GM21619 (cell line): ENCODE measurements around the gene TENT5A.

ENCODE experiments used
- ATAC-seq: cut with Tn5 transposase; IDR thresholded peaks from one replicate; pipeline ENCODE4 v1.9.1; 2021; ENCODE audit not compliant: unreplicated experiment

Gene TENT5A

DNA sequence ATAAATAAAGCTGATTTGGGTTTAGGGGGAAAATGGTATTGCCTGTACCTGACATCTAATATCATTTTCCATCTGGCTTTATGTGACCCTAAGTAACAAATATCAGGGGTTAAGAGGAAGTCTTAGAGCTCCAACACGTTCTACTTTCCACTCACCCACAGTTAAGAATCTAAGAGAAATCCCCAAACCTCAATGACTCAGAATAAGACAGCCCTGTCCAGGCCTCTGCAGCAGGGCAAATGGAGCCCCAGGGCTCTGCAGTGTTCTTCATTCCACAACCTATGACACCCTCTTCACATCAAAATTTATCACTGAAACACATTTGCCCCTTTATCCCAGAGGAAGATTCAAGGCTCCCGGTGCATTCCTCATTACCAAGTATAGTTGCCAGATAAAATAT lies 20.3 kb upstream of the TENT5A start:
- ATAC-seq = peak; percentile 99

DNA sequence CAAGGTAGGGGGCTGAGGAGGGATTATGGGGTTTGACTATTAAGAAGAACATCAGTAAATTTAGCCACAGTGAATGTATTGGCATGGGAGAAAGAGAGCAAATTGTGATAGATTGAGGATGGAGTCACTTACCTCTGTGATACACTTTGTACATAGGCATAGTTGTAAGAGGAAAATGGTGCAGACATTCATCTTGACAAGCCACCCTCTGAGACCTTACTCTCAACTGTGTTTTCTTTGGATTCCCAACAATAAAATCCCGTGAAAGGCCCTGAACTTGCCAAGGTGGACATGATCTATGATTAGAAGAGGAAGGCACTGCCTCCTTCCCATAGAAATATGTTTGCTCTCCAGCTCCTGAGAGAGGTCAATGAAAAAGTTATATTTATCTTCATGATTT lies 18.6 kb upstream of the TENT5A start:
- no peak for ATAC-seq

DNA sequence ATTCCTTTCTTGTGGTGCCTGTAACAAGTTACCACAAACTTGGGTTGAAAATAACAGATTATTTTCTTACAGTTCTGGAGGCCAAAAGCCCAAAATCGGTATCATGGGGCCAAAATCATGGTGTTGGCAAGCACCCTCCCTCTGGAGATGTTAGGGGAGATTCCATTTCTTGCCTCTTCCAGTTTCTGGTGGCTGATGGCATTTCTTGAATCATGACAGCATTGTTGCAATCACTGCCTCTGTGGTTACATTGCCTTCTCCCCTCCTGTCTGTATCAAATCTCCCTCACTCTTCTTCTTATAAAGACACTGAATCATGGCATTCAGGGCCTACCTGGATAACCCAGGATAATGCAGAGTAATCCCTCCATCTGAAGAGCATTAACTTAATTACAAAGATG lies 17.9 kb upstream of the TENT5A start:
- no peak for ATAC-seq

DNA sequence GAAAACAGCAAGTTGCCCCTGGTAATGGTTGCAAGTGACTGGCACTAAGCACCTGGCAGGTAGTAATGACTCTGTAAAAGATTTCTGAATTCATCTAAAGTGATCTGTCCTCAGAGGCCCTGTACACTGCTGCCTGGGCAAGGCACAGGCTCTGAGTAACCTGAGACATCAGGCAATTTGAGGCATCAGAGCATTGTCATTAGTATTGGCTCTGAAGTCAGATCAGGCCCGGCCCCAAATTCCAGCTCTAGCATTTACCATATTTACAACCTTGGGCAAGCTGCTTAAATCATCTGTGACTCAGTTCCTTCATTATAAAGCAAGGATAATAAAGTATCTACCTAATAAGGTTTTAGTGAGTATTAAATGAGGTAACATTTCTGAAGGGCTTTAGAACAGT lies 17.3 kb upstream of the TENT5A start:
- no peak for ATAC-seq

DNA sequence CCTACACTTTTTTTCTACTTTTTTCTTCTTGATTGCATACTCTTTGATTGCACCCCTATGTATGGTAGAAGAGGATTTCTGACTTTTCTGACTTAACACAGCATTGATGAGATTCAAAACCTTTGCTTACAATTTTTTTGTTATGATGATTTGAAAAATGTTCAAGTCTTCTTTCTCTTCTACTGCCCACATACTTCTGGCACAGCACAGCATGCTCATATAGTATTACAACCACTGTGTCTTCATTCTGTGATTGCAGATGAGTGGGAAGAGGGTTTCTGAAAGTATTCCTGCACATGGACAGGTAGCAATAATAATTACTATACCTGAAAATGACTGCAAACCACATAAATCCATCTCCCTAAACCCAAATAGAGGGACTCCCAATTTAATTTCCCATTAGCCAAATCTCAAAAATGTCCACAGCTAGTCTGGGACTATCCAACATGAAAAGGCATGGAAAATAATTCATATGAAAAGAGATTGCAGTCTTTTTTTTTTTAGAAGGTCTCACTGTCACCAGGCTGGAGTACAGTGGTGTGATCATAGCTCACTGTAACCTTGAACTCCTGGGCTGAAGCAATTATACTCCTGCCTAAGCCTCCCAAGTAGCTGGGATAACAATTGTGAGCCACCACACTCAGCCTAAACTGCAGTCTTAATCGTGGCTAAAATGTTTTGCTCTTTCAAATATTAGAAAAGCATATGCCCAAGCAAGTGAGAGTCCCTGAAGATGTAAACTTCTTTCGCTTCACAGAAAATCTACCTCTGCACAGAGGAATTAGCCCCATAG lies 15.9 kb upstream of the TENT5A start:
- ATAC-seq = no peak

DNA sequence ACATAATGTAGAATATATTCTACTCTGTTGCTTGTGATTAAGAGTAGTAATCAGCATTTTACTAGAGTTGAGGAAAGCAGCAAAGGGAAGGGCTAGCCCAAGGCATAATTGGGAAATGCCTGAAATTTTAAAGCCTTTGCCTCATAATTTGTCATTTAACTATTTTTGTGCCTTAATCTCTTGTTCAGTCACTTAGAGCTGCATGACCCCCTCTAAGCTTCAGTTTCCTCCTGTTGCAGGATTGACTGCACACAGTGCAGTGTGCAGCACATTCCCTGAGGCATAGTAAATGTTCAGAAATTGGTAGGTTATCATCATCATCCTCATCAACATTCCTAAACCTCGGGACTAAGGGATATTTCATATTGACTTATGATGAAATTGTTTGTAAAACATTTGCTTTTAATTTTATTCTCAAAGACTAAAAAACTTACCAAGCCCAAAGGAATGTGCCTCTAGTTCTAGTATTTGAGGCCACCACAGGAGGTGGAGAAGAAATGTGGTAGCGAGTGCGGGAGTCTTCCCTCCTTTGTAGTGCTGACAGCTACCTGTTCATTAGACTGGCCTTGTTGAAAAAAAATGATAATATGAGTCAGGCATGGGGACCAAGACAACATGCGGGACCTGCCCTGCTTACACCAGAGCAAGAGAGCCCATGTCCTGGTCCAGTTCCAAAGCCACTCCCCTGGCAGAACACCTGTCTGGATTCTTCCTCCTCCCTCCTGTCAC lies 14.8 kb upstream of the TENT5A start:
- ATAC-seq = no peak

DNA sequence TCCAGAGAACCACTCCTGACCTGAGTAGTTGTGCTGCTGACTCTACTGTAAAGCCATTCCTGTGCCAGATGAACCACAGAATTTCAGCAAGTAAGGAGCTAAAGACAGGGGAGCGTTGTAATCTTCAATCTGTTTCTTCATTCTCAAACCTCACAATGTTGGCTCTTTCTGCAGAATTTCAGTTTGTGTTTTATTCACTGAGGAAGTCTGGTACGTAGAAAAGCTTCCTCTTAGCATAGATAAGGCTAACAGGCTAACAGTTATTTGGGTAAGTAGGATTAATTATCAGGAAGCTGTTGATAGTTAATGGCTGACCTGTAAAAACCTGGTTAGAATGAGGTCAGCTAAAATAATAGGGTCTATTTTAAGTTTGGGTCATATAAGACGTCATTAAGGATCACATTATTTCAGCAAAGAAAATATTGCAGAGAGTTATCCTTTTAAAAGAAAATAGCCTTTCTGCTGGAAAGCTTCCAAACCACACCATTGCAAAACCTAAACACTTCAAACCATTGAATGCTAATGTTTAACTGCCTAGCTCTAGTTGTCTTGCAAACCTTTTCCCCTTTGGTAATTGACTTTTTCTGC lies 14.1 kb upstream of the TENT5A start:
- peak; percentile 72 for ATAC-seq

DNA sequence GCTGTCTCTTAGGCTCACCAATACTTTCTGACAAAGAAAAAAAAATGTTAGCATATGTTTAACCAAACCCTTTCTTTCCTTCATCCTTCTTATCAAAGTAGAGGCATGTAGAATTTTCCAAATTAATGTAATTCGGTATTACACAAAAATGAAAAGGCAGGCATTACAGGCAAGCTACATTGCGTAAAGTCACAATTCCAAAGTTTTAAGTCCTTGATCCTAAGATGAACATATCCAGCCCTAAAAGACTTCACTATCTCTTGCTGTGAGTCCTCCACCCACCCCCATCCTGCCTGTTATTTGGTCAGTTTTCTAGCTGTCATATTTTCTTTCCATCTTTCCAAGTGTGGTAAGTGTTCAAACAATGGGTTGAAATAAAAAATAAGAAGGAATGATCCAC lies 12.1 kb upstream of the TENT5A start:
- ATAC-seq = no peak

DNA sequence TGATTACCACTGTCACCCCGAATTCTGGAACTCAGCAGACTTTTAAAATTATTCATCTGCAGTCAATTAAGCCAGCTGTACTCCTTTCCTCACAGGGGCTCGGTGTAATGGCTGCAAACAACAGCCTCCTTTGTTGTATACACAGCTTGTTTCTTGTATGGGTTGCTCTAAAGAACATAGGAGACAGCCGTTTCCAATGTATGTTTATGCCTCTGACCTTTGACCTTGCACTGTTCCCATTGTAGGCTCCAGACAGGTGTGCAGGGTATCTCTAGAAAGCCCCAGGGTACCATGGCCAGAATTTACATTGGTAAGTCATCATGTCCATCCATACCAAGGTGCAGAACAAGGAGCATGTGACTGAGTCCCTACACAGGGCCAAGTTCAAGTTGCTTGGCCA lies 11.5 kb upstream of the TENT5A start:
- ATAC-seq = no peak

DNA sequence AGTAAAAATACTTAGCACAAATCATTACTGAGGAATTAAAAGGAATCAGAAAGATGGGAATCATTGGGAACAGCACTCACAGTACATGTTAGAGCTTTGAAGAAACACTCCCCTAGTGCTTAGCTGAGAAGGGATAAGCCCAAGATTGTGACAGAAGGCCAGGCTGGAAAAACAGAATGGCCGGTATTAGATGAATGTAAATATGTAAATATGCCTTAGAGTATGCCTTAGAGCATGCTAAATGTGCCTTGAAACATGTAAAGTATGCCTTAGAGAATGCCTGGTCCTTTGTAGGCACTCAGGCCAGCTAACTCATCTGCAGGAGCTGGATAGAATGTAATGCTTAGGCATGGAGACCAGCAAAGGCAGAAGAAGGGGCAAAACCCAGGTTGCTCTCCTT lies 10.6 kb upstream of the TENT5A start:
- no peak for ATAC-seq

DNA sequence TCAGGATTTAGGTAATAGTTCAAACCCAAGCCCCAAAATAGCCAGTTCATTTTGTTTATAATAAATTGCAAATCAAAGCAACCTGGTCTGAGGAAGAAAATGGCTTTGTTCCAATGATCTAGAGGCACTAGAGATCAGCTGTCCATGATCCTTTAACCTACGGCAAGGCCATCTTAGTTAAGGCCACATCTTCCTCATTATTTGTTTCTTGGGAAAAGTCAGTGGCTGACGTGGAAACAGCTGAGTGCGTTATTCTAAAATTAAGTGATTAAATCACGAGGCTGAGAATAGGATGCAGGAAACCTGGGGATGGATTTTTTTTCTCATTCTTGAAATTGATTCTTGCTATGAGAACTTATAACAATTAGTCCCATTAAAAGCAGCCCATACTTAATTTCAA lies 10.1 kb upstream of the TENT5A start:
- no peak for ATAC-seq

DNA sequence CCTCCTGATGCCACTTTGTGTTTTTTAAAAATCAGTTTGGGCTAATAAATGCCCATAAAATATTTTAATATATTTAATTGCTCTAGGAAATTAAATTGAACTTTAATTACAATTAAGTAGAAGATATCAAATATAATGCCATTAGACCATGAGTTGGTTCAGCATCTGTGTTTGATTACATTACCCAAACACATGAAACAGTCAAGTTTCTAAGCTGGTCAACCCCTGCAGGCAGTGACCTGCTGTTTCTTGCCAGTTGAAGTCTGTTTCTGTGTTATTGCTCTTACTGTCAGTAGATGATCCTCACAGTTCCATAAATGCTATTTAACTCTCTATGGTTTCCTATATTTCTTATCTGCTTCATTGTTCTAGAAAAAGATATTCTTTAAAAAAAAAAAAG lies 9.7 kb upstream of the TENT5A start:
- ATAC-seq = no peak

DNA sequence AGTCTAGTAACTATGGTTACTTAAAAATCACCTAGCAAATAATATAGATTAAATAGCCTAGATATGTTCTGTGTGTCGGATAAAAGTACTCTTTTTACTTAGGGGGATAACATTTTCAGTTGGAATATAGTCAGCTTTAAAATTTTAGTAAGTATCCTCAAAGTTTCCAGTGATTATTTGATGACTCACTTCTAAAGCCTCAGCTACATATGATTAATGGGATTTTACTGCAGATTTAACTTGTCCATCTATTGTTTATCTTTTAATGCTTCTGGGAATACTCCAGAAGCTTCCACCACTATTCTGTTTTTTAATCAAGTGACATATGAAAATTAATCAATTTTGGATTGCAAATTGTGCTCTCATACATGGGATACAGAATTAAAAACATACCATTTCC lies 8.7 kb upstream of the TENT5A start:
- ATAC-seq = no peak

DNA sequence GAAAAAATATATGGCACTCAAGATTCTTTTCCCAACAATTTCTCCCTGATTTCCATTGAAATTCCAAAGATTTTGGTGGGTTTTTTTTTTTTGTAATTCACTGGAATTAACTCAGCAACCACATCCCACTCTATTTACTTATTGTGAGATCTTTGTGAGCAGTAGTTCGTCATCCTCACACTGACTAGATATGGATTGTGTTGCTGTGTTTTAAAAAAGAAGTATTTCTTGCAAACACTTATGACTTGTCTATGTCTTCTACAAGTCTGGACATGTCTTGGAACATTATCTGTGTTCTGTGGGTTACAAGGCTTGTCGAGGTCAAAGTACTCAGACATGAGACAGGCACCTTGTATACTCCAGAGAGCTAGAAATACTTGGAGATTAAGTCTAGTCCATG lies 7.3 kb upstream of the TENT5A start:
- ATAC-seq = no peak

DNA sequence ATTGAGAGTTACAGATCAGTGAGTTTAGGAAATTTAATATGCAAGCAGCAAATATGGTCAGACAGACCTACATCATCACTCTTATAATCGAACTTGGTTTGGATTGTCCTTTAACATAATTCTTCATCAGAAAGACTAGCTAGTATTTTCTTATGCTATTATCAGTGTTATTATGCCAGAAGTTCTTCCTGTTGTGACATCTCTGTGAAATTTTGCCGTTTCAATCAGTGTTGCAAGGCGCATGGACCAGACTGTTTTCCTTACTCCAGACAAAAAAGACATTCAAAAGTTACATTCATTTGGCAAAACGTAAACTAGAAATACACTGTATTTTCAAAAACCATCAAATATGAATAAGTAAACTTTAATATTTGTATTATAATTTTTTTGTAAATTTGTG lies 5.7 kb upstream of the TENT5A start:
- ATAC-seq = no peak

DNA sequence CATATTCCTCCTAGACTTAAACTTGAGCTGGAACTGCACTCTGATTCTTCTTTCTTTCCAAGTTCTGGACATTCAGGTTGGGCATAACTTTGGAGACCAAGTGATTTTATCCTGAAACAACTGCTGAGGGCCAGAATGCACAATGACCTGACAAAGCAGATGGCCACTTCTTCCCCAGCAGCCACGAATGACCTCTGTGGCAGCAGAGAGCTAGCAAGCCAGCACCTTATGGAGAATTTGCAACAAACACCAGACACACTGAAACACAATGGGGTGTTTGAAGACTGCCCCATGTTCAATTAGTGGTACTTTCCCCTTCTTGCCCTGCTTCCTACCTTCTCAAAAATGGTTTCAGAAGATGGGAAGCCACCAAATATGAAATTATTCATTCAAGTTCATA lies 4.2 kb upstream of the TENT5A start:
- ATAC-seq = no peak

DNA sequence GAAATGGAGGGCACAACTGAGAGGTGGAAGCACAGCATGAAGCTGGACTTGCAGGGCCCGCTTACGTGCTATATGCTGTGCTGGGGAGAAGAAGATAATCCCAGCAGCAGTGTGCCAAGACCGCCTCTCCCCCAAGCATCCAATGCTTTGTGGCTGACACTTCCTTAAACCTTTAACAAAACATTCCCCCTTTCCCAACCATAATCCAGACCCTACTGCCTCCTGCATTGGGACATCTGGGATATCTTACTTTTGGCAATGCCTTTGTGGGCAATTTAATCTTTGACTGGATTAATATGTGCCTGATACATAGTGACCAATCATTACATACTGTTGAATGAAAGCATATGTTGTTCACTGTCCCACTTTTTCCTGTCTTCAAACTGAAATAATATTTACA lies 3.1 kb upstream of the TENT5A start:
- no peak for ATAC-seq

DNA sequence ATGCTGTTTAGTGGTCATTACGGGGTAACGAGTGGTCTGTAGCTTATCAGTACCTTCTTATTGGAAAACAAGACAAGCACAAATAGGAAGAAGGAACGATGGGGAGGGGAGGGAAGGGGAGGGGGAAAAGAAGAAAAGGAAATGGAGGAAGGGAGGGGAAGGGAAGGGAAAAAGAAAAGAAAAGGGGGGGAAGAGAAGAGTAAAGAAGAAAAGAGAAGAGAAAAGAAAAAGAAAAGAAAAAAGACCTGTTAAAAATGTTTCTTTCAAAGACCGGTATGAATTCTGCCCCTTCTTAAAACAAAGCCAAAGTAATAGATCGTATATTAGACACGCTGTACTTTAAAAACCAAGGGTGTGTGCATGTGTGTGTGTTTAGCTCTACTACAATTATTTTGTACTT lies 2.4 kb upstream of the TENT5A start:
- ATAC-seq = no peak

DNA sequence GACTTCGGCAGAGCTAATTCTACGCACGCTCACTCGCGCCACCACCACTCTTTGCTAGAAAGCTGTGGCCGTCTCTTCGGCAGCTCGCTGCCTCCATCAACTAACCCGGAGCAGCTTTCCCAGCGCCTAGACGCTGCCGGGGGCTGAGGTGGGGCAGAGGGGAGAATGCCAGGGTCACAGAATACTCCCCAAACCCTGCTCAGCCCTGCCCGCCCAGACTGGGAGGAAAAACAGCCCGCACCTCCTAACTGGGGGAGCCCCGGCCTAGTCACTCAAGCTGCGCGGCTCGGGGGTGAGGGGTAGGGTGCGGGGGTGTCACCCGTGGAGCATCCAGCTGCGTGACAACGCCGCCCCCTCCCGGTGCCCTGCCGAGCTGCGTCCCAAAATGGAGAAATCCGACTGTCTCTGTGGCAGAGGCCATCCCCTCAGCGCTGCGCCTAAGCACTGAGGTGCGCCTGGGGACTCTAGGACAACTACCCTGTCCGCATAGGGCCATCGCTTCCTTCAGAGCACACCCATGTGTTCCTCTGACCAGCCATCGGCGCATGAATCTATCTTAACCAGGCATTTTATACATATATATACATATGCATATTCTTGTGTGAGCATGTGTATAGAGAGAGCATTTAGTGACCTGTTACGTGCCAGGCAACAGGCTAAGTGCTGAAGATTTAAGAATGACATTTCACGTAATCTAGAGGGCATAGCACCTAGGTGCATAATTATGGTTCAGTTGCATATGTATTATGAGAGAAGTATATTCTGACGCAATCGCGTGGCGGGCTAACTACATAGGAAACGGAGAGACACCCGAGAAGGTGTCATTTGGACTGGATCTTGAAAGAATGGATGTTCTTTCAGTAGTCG lies 1.5 kb upstream of the TENT5A start:
- peak; percentile 12 for ATAC-seq

DNA sequence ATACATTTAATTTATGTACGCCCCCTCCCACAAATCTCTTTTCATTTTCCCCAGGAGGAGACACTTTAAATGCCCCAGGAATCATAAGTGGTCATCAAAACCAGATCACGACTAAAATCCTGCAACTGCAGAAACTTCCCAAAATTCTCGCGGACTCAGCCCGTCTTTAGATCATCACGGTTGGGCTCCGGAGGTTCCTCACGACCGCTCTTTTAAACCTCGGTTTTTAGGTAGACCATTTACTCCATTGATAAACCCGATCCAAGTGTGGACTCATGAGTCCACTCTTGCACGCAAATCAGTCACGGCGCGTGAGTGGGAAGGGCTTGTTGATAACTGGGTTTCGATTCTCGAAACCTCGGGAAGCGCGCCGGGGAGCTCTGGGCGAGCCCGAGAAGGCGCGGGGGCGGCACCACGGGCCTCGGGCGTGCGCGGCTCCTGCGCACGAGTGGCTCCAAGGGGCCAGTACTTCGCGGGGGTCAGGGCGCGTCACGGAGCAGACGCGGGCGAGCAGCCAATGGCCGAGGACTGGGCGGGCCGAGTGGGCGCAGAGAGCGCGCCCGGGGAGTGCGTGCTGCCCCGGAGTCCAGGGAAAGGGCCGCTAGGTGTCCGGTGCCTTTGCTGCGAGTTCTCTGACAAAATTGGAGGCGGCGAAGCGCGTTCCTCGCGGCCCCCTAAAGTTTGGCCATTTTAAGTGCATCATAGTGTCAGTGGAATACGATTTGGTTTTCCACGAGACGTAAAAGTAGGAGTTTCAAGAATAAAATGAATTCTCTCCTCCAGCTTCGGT lies 635 bp upstream of the TENT5A start:
- peak; percentile 50 for ATAC-seq
